HCT116 (cell line): ENCODE results near the gene GSKIP.

ENCODE experiments used
- CTCF ChIP-seq, 3 experiments: fragments of 200-600 bp in 1 of 3; sonication (generic) in 1 of 3; IDR thresholded peaks in 2 of 3; conservative IDR thresholded peaks in 1 of 3; 2 replicates each; pipeline ENCODE4 v1.5.1; 2012 to 2017; ENCODE audit warnings: low read depth in 2 of 3, low read length in 2 of 3, antibody characterized with exemption in 1 of 3, borderline replicate concordance in 1 of 3, control low read depth in 1 of 3, mild to moderate bottlenecking in 1 of 3, mixed read lengths in 1 of 3, mixed run types in 1 of 3, moderate library complexity in 1 of 3; ENCODE audit not compliant: insufficient read depth in 1 of 3
- EZH2 ChIP-seq: fragments of 200-600 bp; sonication (generic); IDR thresholded peaks from 2 replicates; pipeline ENCODE4 v1.6.1; 2017; ENCODE audit warnings: antibody characterized with exemption, mixed run types
- EZH2phosphoT487 ChIP-seq: fragments of 200-600 bp; IDR thresholded peaks from 2 replicates; pipeline ENCODE4 v1.6.1; 2018; ENCODE audit warnings: antibody characterized with exemption, borderline replicate concordance
- MAX ChIP-seq: IDR thresholded peaks from 2 replicates; pipeline ENCODE4 v1.6.1; 2012
- POLR2A ChIP-seq: IDR thresholded peaks from 2 replicates; pipeline ENCODE4 v1.7.0; 2011; ENCODE audit warnings: borderline replicate concordance; ENCODE audit not compliant: insufficient read depth, insufficient read length; ENCODE audit errors: extremely low read depth
- POLR2AphosphoS5 ChIP-seq: IDR thresholded peaks from 2 replicates; pipeline ENCODE4 v1.6.1; 2011; ENCODE audit warnings: mild to moderate bottlenecking, low read depth, low read length, moderate library complexity
- RAD21 ChIP-seq: IDR thresholded peaks from 2 replicates; pipeline ENCODE4 v1.6.1; 2012; ENCODE audit warnings: low read depth, mild to moderate bottlenecking
- REST ChIP-seq: IDR thresholded peaks from 2 replicates; pipeline ENCODE4 v1.6.1; 2012; ENCODE audit warnings: low read depth

GRCh38 chr14:96338551-96338950, 24.8 kb upstream of the GSKIP start:
- TF ChIP-seq CTCF (IDR thresholded peaks at IDR 0.05 in 2 of 3, conservative IDR thresholded peaks at IDR 0.05 in 1 of 3; ENCODE audit: borderline replicate concordance in 1 of 3, insufficient read depth in 1 of 3, low read depth in 2 of 3, low read length in 2 of 3) = no peak
- TF ChIP-seq MAX = no peak
- no peak for TF ChIP-seq POLR2A
- no peak for TF ChIP-seq EZH2
- no peak for TF ChIP-seq POLR2AphosphoS5
- no peak for TF ChIP-seq EZH2phosphoT487
- no peak for TF ChIP-seq RAD21
- TF ChIP-seq REST = no peak
